NCI-H69 (cell line): ENCODE data around the gene TLL1.

Experiments
- DNase-seq: peaks from one replicate; lab custom pipeline; 2025; lab: John Stamatoyannopoulos, UW

TLL1 gene

GRCh38 chr4:165894159-165894558 lies 21.1 kb downstream of the TLL1 start:
- DNase-seq = no peak

- no peak for DNase-seq
Measured at GRCh38 chr4:165905405-165906027, 32.5 kb downstream of the TLL1 start.

GRCh38 chr4:165906272-165906671 lies 33.2 kb downstream of the TLL1 start:
- DNase-seq = no peak

- no peak for DNase-seq
Measured at GRCh38 chr4:165909947-165910346, 36.9 kb downstream of the TLL1 start.

- no peak for DNase-seq
Measured at GRCh38 chr4:165915215-165915614, 42.2 kb downstream of the TLL1 start.

- DNase-seq = peak; percentile 79
Measured at GRCh38 chr4:165921546-165921945, 48.5 kb downstream of the TLL1 start.

- peak; percentile 7 for DNase-seq
Measured at GRCh38 chr4:165922747-165923146, 49.7 kb downstream of the TLL1 start.

- no peak for DNase-seq
Measured at GRCh38 chr4:165926307-165926706, 53.3 kb downstream of the TLL1 start.

GRCh38 chr4:165927366-165927765 lies 54.3 kb downstream of the TLL1 start:
- no peak for DNase-seq

GRCh38 chr4:165927815-165928214 lies 54.8 kb downstream of the TLL1 start:
- DNase-seq = no peak

GRCh38 chr4:165928601-165929000 lies 55.6 kb downstream of the TLL1 start:
- DNase-seq = no peak

- no peak for DNase-seq
Measured at GRCh38 chr4:165929662-165930061, 56.6 kb downstream of the TLL1 start.

- peak; percentile 77 for DNase-seq
Measured at GRCh38 chr4:165931741-165932140, 58.7 kb downstream of the TLL1 start.

GRCh38 chr4:165944900-165945299 lies 71.9 kb downstream of the TLL1 start:
- DNase-seq = no peak

- DNase-seq = no peak
Measured at GRCh38 chr4:165945991-165946390, 73.0 kb downstream of the TLL1 start.

GRCh38 chr4:165947019-165947418 lies 74.0 kb downstream of the TLL1 start:
- DNase-seq = no peak

- DNase-seq = no peak
Measured at GRCh38 chr4:165953181-165953580, 80.1 kb downstream of the TLL1 start.

GRCh38 chr4:165963621-165964020 lies 90.6 kb downstream of the TLL1 start:
- DNase-seq = no peak

GRCh38 chr4:165964591-165964990 lies 91.6 kb downstream of the TLL1 start:
- no peak for DNase-seq

GRCh38 chr4:165965503-165965902 lies 92.5 kb downstream of the TLL1 start:
- DNase-seq = no peak

- DNase-seq = peak; percentile 3
Measured at GRCh38 chr4:165966833-165967232, 93.8 kb downstream of the TLL1 start.

GRCh38 chr4:165967486-165967885 lies 94.4 kb downstream of the TLL1 start:
- no peak for DNase-seq

GRCh38 chr4:165970703-165971420 lies 97.8 kb downstream of the TLL1 start:
- DNase-seq = peak; percentile 67

- DNase-seq = no peak
Measured at GRCh38 chr4:165971446-165971845, 98.4 kb downstream of the TLL1 start.
